ENCODE data around the gene CEMIP.

Gene CEMIP

DNA sequence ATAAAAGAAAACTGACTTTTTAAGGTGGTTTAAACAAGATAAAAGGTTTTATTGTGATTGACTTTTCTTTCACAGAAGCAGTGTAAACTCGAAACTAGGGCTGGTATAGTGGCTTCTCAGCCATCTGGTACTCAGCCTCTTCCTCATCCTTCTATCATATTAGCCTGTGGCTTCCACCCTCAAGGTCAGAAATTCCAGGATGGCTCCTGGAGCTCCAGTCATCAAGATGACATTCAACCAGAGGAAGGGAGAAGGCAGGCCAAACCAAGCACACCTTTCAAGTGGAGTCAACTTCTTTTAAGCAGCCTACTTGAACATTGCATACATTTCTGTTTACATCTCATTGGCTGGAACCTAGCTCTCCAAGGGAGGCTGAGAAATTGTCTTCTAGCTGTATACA, 211.8 kb downstream of the CEMIP start:
- DNase-seq, result no peak

DNA sequence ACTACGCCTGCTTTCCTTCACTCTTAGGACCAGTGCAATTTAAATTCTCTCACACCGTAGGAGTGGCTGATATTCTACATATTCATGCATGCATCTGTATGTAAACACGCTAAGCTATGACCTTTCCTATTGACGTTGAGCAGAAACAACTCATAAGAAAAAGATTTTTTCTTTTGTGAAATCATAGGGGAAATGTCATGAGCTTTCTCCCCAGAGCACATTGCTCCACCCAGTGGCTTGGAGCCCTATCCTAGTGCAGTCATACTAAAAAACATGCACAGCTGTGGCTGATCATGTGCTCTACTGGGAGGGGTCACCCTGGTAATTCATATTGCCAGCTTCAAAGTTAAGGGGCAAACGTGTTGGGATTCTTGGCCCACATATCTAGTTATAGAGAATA, 212.3 kb downstream of the CEMIP start:
- no peak for DNase-seq

GRCh38 chr15:80992006-80992405, 212.8 kb downstream of the CEMIP start:
- no peak for DNase-seq

GRCh38 chr15:80992441-80992840, 213.3 kb downstream of the CEMIP start:
- no peak for DNase-seq

DNA sequence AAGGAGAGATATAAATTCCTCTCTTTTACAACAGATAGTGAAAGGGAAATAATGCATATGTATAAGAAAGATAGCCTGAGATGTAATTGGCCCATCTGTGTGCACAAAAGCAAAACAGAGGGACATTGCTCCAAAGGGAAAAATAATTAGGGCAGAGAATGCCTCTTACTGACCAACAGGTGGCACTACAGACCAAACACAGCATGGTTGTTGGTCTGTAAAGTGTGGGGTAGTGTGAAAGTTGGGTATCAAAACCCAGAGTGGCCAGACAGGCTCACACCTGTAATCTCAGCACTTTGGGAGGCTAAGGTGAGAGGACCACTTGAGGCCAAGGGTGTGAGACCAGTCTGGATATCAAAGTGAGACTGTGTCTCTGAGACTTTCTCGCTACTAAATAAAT, 217.1 kb downstream of the CEMIP start:
- peak; percentile 5 for DNase-seq

DNA sequence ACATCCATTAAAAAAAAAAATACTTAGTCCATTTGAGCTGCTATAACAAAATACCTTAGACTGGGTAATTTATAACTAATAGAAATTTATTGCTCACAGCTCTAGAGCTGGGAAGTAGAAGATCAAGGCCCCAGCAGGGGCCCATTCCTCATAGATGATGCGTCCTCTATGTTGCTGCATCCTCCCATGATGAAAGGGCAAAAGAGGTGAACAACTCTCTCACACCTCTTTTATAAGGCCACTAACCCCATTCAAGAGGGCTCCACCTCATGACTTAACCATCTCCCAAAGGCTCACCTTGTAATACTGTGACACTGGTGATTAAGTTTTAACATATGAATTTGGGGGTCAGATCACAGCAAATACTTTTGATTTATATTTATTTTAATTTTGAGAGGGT, 218.5 kb downstream of the CEMIP start:
- DNase-seq, result no peak

- DNase-seq, result no peak
Observed at GRCh38 chr15:80998251-80998650, 219.1 kb downstream of the CEMIP start.

GRCh38 chr15:80999623-81000036, 220.5 kb downstream of the CEMIP start:
- DNase-seq, result peak; percentile 14

GRCh38 chr15:81000144-81000623, 221.0 kb downstream of the CEMIP start:
- no peak for DNase-seq

DNA sequence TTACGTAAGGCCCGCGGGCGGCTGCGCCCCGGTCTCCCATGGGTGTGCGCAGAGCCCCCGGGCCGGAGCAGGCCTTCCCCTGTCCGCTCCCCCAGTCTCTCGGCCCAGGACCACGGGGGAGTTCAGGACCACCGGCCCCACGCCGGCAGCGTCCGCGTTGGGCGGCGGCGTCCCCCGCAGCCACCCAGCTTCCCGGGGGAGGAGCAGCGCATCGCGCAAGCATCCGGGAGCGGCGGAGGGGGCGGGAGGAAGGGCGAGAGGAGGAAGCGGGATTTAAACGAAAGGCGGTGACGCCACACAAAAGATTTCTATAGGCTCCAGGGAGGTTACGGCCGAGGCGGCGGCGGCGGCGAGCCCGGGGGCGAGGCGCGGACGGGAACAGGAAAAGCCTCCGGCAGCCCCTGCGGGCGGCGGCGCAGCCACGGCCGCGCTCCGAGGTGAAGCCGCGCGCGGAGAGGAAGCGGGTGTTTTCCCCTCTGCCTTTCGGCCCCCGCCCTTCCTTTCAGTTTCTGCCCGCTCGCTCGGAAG, 221.5 kb downstream of the CEMIP start, which contains the start of gene TLNRD1:
TSS of gene TLNRD1 (plus strand) at position 300 of the 528 bp plus-strand sequence. CDS start 1,349 bp downstream, outside the sequence.
- DNase-seq, result peak; percentile 57
